GM18502 (cell line): ENCODE results near the gene FOXN1.
"Not testable (repeated sequence)": the region's sequence is repeated elsewhere in the genome, so short reads cannot be mapped to it uniquely, and the experiment has no call there.

Experiments
- ATAC-seq: cut with Tn5 transposase; IDR thresholded peaks from one replicate; pipeline ENCODE4 v1.9.1; 2021; ENCODE audit warnings: mild to moderate bottlenecking; ENCODE audit not compliant: unreplicated experiment, poor library complexity

The FOXN1 gene

GRCh38 chr17:28505986-28506665, at the start of gene FOXN1:
Gene FOXN1 (plus strand): TSS chr17:28506348. CDS start chr17:28523970, 17,622 bp downstream.
- no peak for ATAC-seq

- ATAC-seq: no peak
These were observed 48.3 kb upstream of the FOXN1 start for GRCh38 chr17:28457890-28458289.

- ATAC-seq: not testable (repeated sequence)
These were observed 47.3 kb upstream of the FOXN1 start for GRCh38 chr17:28458881-28459280.

GRCh38 chr17:28460901-28461300, 45.2 kb upstream of the FOXN1 start:
- ATAC-seq: no peak

- ATAC-seq: no peak
These were observed 40.1 kb upstream of the FOXN1 start for GRCh38 chr17:28466001-28466400.

- ATAC-seq: no peak
These were observed 39.6 kb upstream of the FOXN1 start for GRCh38 chr17:28466521-28467048.

- ATAC-seq: no peak
These were observed 38.6 kb upstream of the FOXN1 start for GRCh38 chr17:28467456-28468025.

GRCh38 chr17:28468033-28468735, 38.0 kb upstream of the FOXN1 start:
- not testable (repeated sequence) for ATAC-seq

- peak; percentile 70 for ATAC-seq
These were observed 37.4 kb upstream of the FOXN1 start for GRCh38 chr17:28468781-28469180.

- no peak for ATAC-seq
These were observed 36.8 kb upstream of the FOXN1 start for GRCh38 chr17:28469376-28469775.

GRCh38 chr17:28470266-28470913, 35.8 kb upstream of the FOXN1 start:
- ATAC-seq: no peak

GRCh38 chr17:28470914-28471366, 35.2 kb upstream of the FOXN1 start:
- no peak for ATAC-seq

GRCh38 chr17:28471531-28472342, 34.4 kb upstream of the FOXN1 start:
- ATAC-seq: no peak

GRCh38 chr17:28472871-28473497, 33.2 kb upstream of the FOXN1 start:
- ATAC-seq: no peak

GRCh38 chr17:28473542-28473941, 32.6 kb upstream of the FOXN1 start, which contains the start of gene SLC13A2:
Gene SLC13A2 (plus strand): TSS chr17:28473644. CDS start chr17:28473713, 69 bp downstream.
- ATAC-seq: no peak

GRCh38 chr17:28474111-28474531, 32.0 kb upstream of the FOXN1 start:
- ATAC-seq: no peak

GRCh38 chr17:28475151-28475900, 30.8 kb upstream of the FOXN1 start:
- no peak for ATAC-seq

GRCh38 chr17:28476076-28476865, 29.9 kb upstream of the FOXN1 start:
- no peak for ATAC-seq
